ENCODE measurements around the gene ZNF256. TPM values are rescaled to one million over a fixed set of nuclear protein-coding genes. Genes with fewer than 3 reads are reported as not detected.

ZNF256 gene
- total and polyA plus RNA-seq, 10 of the 15 experiments (the other 5 are each of a cell fraction or from before 2014, with no cell fraction given) = 1.0 to 7.5 (median 4.3) TPM

DNA sequence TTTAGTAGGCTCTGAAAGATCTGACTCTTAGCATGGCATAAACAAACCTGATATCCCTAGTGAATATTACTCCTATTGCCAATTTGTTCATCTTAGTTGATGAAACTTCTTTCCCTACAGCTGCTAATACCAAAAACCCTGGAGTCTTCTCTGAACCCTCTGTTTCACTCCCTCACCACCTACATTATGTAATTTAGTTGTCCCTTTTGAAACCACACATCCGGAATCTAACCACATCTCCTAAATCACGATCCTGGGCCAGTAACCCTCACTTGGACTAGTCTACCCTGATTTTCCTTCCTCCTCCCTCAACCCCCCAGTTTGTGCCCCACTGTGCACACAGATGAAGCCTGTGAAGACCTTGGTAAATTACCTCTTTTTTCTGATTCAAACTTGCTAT lies 1.2 kb downstream of the ZNF256 start (continued):
- TF ChIP-seq MEF2B (IDR thresholded peaks at IDR 0.05; ENCODE audit: partially characterized antibody, poor library complexity, severe bottlenecking) (no peak), SMC3 (IDR thresholded peaks at IDR 0.05; ENCODE audit: borderline replicate concordance, low read length) (no peak), KAT2A (conservative IDR thresholded peaks at IDR 0.05; ENCODE audit: control insufficient read depth, low read depth, low read length) (no peak), EGR1 (IDR thresholded peaks at IDR 0.05; ENCODE audit: borderline replicate concordance in 1 of 2, low read depth in 2 of 2, low read length in 2 of 2) (no peak), GABPA (IDR thresholded peaks at IDR 0.05; ENCODE audit: low read depth) (no peak), MYC (IDR thresholded peaks at IDR 0.05; ENCODE audit: insufficient read depth, insufficient read length, insufficient replicate concordance, low read length, severe bottlenecking) (no peak), TCF3 (IDR thresholded peaks at IDR 0.05; ENCODE audit: borderline replicate concordance, insufficient read depth, low read depth, low read length) (no peak), RAD51 (IDR thresholded peaks at IDR 0.05) (no peak), SP1 (IDR thresholded peaks at IDR 0.05; ENCODE audit: low read depth, low read length) (no peak), CBFB (IDR thresholded peaks at IDR 0.05; ENCODE audit: low read depth) (no peak)

DNA sequence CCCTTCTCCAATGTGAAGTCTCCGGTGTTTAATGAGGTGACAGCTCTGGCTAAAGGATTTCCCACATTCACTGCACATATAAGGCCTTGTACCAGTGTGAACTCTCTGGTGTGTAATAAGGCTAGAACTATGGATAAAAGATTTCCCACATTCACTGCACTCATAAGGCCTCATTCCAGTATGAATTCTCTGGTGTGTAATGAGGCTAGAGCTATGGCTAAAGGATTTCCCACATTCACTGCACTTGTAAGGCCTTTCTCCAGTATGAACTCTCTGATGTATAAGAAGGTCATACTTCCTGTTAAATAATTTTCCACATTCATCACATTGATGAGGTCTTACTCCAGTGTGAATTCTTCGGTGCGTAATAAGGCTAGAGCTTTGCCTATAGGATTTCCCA lies 5.9 kb downstream of the ZNF256 start:
- Histone ChIP-seq H3K9ac (ENCODE audit: control insufficient read depth, insufficient read depth, low read length) (no peak overlapping the region), H4K20me1 (ENCODE audit: control insufficient read depth, insufficient read depth) (no peaks in the 10 kb centered on the region), H3K27me3 (replicated peaks in 1 of 2; ENCODE audit: control insufficient read depth in 2 of 2, insufficient read depth in 2 of 2, low read length in 1 of 2) (no peaks in the 10 kb centered on the region), H3K27ac (ENCODE audit: control insufficient read depth, insufficient read depth) (no peak overlapping the region), H3K9me3 (replicated peaks; ENCODE audit: control insufficient read depth, insufficient read depth, low read length) (peaks cover 41% of the 10 kb centered on the region), H3K36me3 (ENCODE audit: control insufficient read depth in 2 of 2, insufficient read depth in 2 of 2, low read length in 1 of 2) (peaks cover 12 to 16% of the 10 kb centered on the region in 2 experiments), H3K79me2 (ENCODE audit: control insufficient read depth, insufficient read depth, low read length) (peaks cover 1% of the 10 kb centered on the region), H3K4me1 (ENCODE audit: control insufficient read depth, insufficient read depth, low read length) (no peaks in the 10 kb centered on the region), H3K4me2 (ENCODE audit: control insufficient read depth, insufficient read depth) (no peak overlapping the region), H3K4me3 (no peak overlapping the region), H2AFZ (ENCODE audit: control insufficient read depth, low read depth, low read length) (no peak overlapping the region)
- WGBS (ENCODE audit: insufficient coverage, insufficient replicate concordance, low lambda C conversion rate, missing lambda C conversion rate) = 100% methylated on average over 3 of the region's 3 CpGs
- TF ChIP-seq BACH1 (IDR thresholded peaks at IDR 0.05; ENCODE audit: borderline replicate concordance) (no peak), PAX8 (IDR thresholded peaks at IDR 0.05) (no peak), TAF1 (IDR thresholded peaks at IDR 0.05; ENCODE audit: borderline replicate concordance, low read depth, low read length) (no peak), SREBF1 (IDR thresholded peaks at IDR 0.05; ENCODE audit: low read length) (no peak), HDAC6 (IDR thresholded peaks at IDR 0.05; ENCODE audit: unreplicated experiment) (no peak), CREM (IDR thresholded peaks at IDR 0.05; ENCODE audit: low read depth) (no peak), CHD1 (IDR thresholded peaks at IDR 0.05; ENCODE audit: low read depth, low read length) (no peak), HCFC1 (IDR thresholded peaks at IDR 0.05; ENCODE audit: low read length) (no peak), NFIC (IDR thresholded peaks at IDR 0.05; ENCODE audit: low read depth, low read length) (no peak), IKZF1 (conservative IDR thresholded peaks at IDR 0.05) (no peak)
- TF ChIP-seq, protein P1, sequence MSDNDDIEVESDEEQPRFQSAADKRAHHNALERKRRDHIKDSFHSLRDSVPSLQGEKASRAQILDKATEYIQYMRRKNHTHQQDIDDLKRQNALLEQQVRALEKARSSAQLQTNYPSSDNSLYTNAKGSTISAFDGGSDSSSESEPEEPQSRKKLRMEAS (IDR thresholded peaks at IDR 0.05; ENCODE audit: low read depth, low read length) = no peak
- TF ChIP-seq, protein P2, sequence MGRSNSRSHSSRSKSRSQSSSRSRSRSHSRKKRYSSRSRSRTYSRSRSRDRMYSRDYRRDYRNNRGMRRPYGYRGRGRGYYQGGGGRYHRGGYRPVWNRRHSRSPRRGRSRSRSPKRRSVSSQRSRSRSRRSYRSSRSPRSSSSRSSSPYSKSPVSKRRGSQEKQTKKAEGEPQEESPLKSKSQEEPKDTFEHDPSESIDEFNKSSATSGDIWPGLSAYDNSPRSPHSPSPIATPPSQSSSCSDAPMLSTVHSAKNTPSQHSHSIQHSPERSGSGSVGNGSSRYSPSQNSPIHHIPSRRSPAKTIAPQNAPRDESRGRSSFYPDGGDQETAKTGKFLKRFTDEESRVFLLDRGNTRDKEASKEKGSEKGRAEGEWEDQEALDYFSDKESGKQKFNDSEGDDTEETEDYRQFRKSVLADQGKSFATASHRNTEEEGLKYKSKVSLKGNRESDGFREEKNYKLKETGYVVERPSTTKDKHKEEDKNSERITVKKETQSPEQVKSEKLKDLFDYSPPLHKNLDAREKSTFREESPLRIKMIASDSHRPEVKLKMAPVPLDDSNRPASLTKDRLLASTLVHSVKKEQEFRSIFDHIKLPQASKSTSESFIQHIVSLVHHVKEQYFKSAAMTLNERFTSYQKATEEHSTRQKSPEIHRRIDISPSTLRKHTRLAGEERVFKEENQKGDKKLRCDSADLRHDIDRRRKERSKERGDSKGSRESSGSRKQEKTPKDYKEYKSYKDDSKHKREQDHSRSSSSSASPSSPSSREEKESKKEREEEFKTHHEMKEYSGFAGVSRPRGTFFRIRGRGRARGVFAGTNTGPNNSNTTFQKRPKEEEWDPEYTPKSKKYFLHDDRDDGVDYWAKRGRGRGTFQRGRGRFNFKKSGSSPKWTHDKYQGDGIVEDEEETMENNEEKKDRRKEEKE (IDR thresholded peaks at IDR 0.05) = no peak
- TF ChIP-seq, protein P3, sequence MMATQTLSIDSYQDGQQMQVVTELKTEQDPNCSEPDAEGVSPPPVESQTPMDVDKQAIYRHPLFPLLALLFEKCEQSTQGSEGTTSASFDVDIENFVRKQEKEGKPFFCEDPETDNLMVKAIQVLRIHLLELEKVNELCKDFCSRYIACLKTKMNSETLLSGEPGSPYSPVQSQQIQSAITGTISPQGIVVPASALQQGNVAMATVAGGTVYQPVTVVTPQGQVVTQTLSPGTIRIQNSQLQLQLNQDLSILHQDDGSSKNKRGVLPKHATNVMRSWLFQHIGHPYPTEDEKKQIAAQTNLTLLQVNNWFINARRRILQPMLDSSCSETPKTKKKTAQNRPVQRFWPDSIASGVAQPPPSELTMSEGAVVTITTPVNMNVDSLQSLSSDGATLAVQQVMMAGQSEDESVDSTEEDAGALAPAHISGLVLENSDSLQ (IDR thresholded peaks at IDR 0.05) = no peak
- intact Hi-C loops (cut with micrococcal nuclease; ENCODE audit: unreplicated experiment) (no loop called here), in situ Hi-C loops (cut with MboI) (no loop called here)
- FAIRE-seq (no peak), ATAC-seq (no peak), DNase-seq (ENCODE audit: low read depth, low spot score) (no peak)
- RAD21 ChIA-PET (ENCODE audit: unreplicated experiment) = no interaction called here
- TSS peak; percentile 7 for BruUV-seq (replicated peaks)
- CTCF ChIA-PET = no interaction called here
- SMC1A ChIA-PET (ENCODE audit: uncharacterized antibody, unreplicated experiment) = no interaction called here
- POLR2A ChIA-PET = no interaction called here
